OCI-LY3 (cell line): Measurements from ENCODE around the gene B4GALNT4.

Experiments used
- EZH2phosphoT487 ChIP-seq: fragments of 200-600 bp; shearing (Covaris generic); IDR thresholded peaks from 2 replicates; pipeline ENCODE4 v1.6.1; 2018; ENCODE audit warnings: antibody characterized with exemption, mixed run types, low read depth
- TF ChIP-seq, protein P1 (sequence below): fragments of 200-600, 300-600 bp; sonication (generic); IDR thresholded peaks from 2 replicates; pipeline ENCODE4 v1.5.1; 2014; ENCODE audit warnings: antibody characterized with exemption, low read length, low read depth

DNA sequence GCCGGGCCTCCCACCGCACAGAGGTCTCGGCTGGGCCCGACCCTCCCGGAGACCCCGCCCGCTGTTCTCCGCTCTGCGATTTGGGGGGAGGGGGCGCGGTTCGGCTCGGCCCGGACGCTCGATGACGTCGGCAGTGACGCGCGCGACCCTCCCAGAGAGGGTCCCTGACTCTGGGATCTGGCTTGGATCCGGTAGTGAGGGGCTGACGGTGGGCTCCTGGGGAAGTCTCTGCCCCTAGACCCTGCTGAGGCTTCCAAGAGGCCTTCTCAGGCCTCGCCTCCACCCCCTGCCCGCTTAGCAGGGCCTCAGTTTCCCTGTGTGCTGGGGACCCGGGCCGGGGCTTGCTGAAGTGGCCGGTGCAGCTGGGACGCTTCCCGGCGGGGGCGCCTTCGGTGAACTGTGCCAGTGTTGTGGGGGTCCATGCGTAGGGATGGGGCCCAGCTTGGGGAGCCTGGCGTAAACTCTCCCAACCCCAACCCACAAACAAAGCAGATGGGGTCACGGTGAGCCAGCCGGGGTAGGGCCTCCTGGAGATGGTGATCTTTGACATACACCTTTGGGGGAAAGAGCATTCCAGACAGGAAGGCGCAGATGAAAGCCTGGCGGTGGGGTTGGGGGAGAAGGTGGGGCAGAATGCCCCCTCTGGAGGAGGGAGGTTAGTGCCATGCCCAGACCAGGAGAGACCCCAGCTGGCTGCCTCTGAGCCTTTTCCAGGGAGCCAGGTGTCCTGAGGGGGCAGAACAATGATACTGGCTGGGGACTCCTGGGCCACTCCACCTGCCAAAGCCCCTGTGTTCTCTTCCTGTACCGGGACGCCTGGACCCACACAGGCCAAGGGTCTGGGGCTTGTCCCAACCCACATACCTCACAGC, 1.0 kb downstream of the B4GALNT4 start:
- TF ChIP-seq, protein P1, sequence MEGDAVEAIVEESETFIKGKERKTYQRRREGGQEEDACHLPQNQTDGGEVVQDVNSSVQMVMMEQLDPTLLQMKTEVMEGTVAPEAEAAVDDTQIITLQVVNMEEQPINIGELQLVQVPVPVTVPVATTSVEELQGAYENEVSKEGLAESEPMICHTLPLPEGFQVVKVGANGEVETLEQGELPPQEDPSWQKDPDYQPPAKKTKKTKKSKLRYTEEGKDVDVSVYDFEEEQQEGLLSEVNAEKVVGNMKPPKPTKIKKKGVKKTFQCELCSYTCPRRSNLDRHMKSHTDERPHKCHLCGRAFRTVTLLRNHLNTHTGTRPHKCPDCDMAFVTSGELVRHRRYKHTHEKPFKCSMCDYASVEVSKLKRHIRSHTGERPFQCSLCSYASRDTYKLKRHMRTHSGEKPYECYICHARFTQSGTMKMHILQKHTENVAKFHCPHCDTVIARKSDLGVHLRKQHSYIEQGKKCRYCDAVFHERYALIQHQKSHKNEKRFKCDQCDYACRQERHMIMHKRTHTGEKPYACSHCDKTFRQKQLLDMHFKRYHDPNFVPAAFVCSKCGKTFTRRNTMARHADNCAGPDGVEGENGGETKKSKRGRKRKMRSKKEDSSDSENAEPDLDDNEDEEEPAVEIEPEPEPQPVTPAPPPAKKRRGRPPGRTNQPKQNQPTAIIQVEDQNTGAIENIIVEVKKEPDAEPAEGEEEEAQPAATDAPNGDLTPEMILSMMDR = no peak
- TF ChIP-seq EZH2phosphoT487 = no peak
